Measurements from ENCODE around the gene CWC25.
A peak's percentile ranks its signal among the peaks of the same experiment; 100 is the strongest.

The CWC25 gene

DNA sequence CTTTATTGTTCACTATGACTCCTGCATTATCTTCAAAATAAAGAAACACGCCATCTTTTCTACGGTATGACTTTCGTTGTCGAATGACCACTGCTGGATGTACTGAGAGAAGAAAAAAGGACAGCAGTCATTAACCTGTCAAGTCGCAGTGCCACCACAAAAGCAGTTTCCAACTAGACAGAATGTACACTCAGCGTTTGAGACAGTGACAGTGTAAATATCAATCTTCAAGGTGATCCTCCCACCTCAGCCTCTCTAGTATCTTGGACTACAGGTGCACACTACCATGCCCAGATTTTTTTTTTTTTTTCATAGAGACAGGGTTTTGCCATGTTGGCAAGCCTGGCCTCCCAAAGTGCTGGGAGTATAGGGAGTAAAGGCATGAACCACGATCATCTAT lies 25.3 kb upstream of the CWC25 start:
- WGBS, 2 experiments (ENCODE audit: insufficient coverage in 2 of 2) = 87 to 98% methylated on average over 6 of the region's 7 CpGs
- no peak overlapping the region for H3K27ac ChIP-seq (ENCODE audit: low read depth, low read length, severe bottlenecking)

DNA sequence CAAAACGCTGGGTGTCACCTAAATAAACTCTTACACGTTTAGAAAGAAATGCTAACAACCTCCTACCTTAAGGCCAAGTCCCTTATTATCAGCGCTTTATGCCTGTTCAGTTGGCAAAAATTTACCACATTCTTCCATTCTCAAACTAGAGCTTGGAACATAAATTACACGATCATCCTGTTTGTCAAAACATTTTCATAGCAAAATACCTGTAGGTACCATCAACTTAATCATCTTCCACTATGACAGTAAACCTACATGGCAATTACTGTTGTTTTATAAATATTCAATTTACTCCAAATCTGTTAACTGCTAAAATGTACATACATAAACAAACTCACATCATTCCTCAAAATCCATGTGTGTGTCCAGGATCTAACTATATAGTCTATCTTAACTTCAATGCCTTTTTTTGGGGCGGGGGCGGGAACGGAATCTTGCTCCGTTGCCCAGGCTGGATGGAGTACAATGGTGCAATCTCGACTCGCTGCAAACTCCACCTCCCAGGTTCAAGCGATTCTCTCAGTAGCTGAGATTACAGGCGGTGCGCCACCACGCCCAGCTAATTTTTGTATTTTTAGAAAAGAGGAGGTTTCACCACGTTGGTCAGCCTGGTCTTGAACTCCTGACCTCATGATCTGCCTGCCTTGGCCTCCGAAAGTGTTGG lies 24.0 kb upstream of the CWC25 start:
- Histone ChIP-seq H3K4me1 (ENCODE audit: control insufficient read depth, insufficient read depth, low read length, poor library complexity, severe bottlenecking) (no peaks in the 10 kb centered on the region), H3K27ac (ENCODE audit: low read depth, low read length, severe bottlenecking) (no peak overlapping the region), H3K4me3 (ENCODE audit: extremely low read depth, insufficient read depth, low read length, poor library complexity, severe bottlenecking) (no peak overlapping the region), H3K36me3 (ENCODE audit: control insufficient read depth, insufficient read depth, low read length) (peaks cover 67% of the 10 kb centered on the region), H3K9me3 (ENCODE audit: control insufficient read depth, low read length) (no peaks in the 10 kb centered on the region)
- WGBS, 2 experiments (ENCODE audit: insufficient coverage in 2 of 2) = 99 to 100% methylated on average over 15 to 16 of the region's 16 CpGs

More for the DNA sequence above, 25.3 kb upstream of the CWC25 start:
- no peaks in the 10 kb centered on the region for H3K9me3 ChIP-seq (ENCODE audit: control insufficient read depth, low read length)
- no peaks in the 10 kb centered on the region for H3K4me1 ChIP-seq (ENCODE audit: control insufficient read depth, insufficient read depth, low read length, poor library complexity, severe bottlenecking)
- H3K4me3 ChIP-seq (ENCODE audit: extremely low read depth, insufficient read depth, low read length, poor library complexity, severe bottlenecking) = peak overlapping the region; percentile 74
- peaks cover 67% of the 10 kb centered on the region for H3K36me3 ChIP-seq (ENCODE audit: control insufficient read depth, insufficient read depth, low read length)

DNA sequence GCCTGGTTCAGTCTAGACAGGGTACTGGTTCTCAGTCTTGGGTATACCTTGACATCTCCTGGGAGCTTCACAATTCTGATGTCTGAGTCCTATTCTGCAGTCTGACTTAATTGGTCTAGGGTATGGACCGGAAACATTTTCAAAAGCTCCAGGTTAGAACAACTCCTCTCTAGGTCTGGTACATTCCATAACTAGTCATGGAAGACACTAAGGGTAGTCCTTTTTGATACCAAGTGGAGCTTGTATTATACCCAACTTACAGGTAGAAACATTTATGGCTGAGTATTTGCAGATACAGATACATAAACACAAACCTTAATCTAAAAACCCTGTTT lies 23.4 kb upstream of the CWC25 start:
- Histone ChIP-seq H3K4me3 (ENCODE audit: extremely low read depth, insufficient read depth, low read length, poor library complexity, severe bottlenecking) (no peak overlapping the region), H3K36me3 (ENCODE audit: control insufficient read depth, insufficient read depth, low read length) (peaks cover 67% of the 10 kb centered on the region), H3K9me3 (ENCODE audit: control insufficient read depth, low read length) (no peaks in the 10 kb centered on the region), H3K27ac (ENCODE audit: low read depth, low read length, severe bottlenecking) (no peak overlapping the region), H3K4me1 (ENCODE audit: control insufficient read depth, insufficient read depth, low read length, poor library complexity, severe bottlenecking) (no peaks in the 10 kb centered on the region)
- 100% methylated on average over 1 of the region's 1 CpG for WGBS, 2 experiments (ENCODE audit: insufficient coverage in 2 of 2)

DNA sequence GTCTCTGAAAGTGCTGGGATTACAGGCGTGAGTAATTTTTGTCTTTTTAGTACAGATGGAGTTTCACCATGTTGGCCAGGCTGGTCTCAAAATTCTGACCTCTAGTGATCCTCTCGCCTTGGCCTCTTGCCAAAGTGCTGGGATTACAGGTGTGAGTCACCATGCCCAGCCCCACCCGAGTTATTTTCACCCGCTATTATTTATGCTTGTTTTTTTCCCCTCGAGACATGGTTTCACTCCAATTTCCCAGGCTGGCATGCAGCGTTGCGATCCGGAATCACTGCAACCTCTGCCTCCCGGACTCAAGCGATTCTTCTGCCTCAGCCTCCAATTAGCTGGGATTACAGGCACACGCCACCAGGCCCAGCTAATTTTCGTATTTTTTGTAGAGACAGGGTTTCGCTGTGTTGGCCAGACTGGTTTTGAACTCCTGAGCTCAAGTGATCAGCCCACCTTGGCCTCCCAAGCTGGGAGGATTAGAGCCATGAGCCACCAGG lies 19.2 kb upstream of the CWC25 start:
- Histone ChIP-seq H3K4me3 (ENCODE audit: extremely low read depth, insufficient read depth, low read length, poor library complexity, severe bottlenecking) (no peak overlapping the region), H3K27ac (ENCODE audit: low read depth, low read length, severe bottlenecking) (no peak overlapping the region), H3K36me3 (ENCODE audit: control insufficient read depth, insufficient read depth, low read length) (peaks cover 29% of the 10 kb centered on the region), H3K4me1 (ENCODE audit: control insufficient read depth, insufficient read depth, low read length, poor library complexity, severe bottlenecking) (no peaks in the 10 kb centered on the region), H3K9me3 (ENCODE audit: control insufficient read depth, low read length) (no peaks in the 10 kb centered on the region)
- WGBS, 2 experiments (ENCODE audit: insufficient coverage in 2 of 2) = 86 to 93% methylated on average over 11 to 12 of the region's 13 CpGs

DNA sequence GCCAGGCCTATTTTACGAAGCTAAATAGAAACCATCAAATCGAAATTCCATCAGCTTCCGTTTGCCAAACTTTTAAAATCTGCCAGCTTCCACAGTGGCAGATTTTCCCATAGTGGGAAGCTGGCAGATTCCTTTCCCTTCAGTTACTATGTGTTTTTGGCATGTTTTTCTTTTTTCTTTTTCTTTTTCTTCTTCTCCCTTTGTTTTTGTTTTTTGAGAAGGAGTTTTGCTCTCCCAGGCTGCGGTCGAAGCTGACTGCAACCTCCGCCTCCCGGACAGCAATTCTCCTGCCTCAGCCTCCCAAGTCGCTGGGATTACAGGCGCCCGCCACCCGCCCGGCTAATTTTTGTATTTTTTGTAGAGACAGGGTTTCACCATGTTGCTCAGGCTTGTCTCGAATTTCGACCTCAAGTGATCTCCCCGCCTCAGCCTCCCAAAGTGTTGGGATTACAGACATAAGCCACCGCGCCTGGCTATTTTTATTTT lies 684 bp upstream of the CWC25 start:
- H3K27ac ChIP-seq (ENCODE audit: low read depth, low read length, severe bottlenecking) = peak overlapping the region; percentile 100
- H3K4me3 ChIP-seq (ENCODE audit: extremely low read depth, insufficient read depth, low read length, poor library complexity, severe bottlenecking) = peak overlapping the region; percentile 71
- peaks cover 7% of the 10 kb centered on the region for H3K36me3 ChIP-seq (ENCODE audit: control insufficient read depth, insufficient read depth, low read length)
- H3K4me1 ChIP-seq (ENCODE audit: control insufficient read depth, insufficient read depth, low read length, poor library complexity, severe bottlenecking) = peaks cover 12% of the 10 kb centered on the region
- no peaks in the 10 kb centered on the region for H3K9me3 ChIP-seq (ENCODE audit: control insufficient read depth, low read length)
- 91 to 93% methylated on average over 16 to 17 of the region's 17 CpGs for WGBS, 2 experiments (ENCODE audit: insufficient coverage in 2 of 2)

DNA sequence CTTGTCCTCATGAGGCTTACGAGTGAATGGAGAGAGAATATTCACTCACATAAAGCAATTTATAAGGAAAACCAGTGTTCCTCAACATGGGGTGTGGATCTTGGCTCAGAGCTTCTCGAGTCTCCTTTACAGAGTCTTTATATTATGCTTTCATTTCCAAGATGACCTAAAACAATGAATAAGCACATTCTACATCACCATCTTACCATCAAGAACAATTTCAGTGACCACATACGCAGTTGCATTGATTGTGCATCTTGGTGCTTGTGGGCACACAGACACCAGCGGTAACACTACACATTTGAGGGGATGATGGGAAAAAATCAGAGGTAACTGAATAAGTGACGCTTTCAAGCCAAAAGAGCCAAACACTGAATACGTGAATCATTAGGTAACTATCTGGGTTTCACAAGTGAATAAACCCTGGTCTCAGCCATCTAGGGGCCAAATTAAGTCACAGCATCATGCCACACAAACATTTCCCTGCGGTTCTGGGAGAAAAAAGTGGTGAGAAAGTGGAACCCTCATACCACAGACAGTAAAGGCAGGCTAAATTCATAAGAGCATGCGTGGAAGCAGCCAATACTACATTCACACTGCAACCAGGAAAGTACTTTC lies 9.4 kb downstream of the CWC25 start:
- Histone ChIP-seq H3K4me3 (ENCODE audit: extremely low read depth, insufficient read depth, low read length, poor library complexity, severe bottlenecking) (no peak overlapping the region), H3K36me3 (ENCODE audit: control insufficient read depth, insufficient read depth, low read length) (peaks cover 88% of the 10 kb centered on the region), H3K4me1 (ENCODE audit: control insufficient read depth, insufficient read depth, low read length, poor library complexity, severe bottlenecking) (no peaks in the 10 kb centered on the region), H3K27ac (ENCODE audit: low read depth, low read length, severe bottlenecking) (no peak overlapping the region), H3K9me3 (ENCODE audit: control insufficient read depth, low read length) (no peaks in the 10 kb centered on the region)
- WGBS, 2 experiments (ENCODE audit: insufficient coverage in 2 of 2) = 86 to 95% methylated on average over 5 of the region's 8 CpGs

DNA sequence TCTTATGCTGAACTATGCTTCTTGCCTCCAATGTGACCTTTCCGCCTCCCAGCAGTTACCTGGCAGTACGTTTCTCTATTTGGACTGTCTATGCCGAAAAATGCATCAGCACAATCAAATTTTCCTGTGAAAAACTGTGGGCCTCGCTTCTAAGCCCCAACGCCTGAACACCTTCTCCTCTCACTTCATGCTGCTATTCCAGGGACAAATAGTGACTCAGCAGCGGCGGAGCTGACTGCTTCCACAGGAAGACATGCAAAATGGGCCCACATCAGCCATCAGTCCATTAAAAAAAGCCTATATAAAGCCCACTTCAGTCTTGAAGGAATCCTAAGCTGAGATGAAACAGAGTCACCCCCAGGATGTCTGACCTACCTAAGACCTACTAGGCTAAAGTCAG lies 15.3 kb downstream of the CWC25 start:
- Histone ChIP-seq H3K27ac (ENCODE audit: low read depth, low read length, severe bottlenecking) (no peak overlapping the region), H3K36me3 (ENCODE audit: control insufficient read depth, insufficient read depth, low read length) (peaks cover 92% of the 10 kb centered on the region), H3K4me1 (ENCODE audit: control insufficient read depth, insufficient read depth, low read length, poor library complexity, severe bottlenecking) (no peaks in the 10 kb centered on the region), H3K4me3 (ENCODE audit: extremely low read depth, insufficient read depth, low read length, poor library complexity, severe bottlenecking) (no peak overlapping the region), H3K9me3 (ENCODE audit: control insufficient read depth, low read length) (no peaks in the 10 kb centered on the region)
- WGBS, 2 experiments (ENCODE audit: insufficient coverage in 2 of 2) = 89 to 95% methylated on average over 7 of the region's 7 CpGs

DNA sequence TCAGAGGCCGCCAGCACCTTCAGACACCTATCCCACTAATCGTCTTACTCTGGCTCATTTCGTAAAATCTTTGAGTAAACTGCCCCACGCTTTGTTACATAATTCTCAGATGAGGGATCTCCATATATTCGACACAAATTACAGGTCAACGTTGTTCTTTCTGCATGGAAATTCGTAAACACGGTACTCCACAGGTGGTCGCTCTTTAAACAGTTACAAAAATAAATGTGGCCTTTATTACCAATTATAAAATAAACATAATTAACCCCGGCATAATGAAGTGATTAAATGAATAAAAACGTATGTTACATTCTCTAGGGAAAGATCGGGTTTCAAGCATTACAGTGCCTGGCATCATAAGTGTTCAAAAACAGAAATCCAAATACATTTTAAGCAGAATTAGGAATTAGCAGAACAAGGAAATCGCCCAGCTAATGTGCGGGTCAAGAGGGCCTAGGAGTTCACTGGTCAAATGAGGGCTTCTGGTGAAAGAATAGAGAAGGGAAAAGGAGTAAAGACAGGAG lies 24.8 kb downstream of the CWC25 start:
- 27 to 40% methylated on average over 8 of the region's 14 CpGs for WGBS, 2 experiments (ENCODE audit: insufficient coverage in 2 of 2)
- H3K27ac ChIP-seq (ENCODE audit: low read depth, low read length, severe bottlenecking) = peak overlapping the region; percentile 100
- peaks cover 15% of the 10 kb centered on the region for H3K4me1 ChIP-seq (ENCODE audit: control insufficient read depth, insufficient read depth, low read length, poor library complexity, severe bottlenecking)

DNA sequence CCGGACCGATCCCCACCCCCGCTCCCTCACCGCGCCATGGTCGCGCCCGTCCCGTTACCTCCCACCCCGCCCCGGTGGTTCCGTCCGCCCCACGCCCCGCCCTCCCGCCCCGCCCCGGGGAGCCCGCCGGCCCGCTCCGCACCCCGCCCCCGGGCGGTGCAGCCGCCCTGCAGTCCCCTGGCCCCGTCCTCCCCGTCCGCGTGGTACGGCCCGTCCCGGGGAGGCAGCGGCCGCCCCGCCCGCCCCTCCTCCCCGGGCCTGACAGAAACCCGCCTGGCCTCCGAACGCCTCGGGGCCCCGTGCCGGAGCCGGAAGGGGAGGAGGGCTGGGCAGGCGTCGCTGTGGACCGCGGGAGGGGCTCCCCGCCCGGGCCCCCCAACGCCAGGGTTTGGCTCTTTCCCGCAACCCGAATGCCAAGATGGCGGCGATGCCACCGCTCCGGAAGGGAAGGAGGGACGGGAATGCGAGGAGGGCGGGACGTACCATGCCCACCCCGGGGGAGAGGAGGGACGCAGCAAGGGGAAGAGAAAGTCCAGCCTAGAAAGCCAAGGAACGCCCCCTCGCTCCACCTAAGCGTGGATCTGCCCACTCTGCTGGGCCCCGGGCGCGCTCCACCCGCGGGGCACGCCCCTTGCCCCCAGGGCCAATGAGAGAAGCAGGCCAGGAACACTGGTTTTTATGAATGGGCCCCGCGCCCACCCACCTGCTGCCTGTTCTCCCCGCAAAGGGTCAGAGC lies 25.5 kb downstream of the CWC25 start, which contains the start of gene PIP4K2B:
PIP4K2B (minus strand) TSS at position 56 of the 736 bp plus-strand sequence. CDS start 132 bp downstream, outside the sequence.
- Histone ChIP-seq H3K27ac (ENCODE audit: low read depth, low read length, severe bottlenecking) (peak within 1 kb of the TSS; percentile 100), H3K4me3 (ENCODE audit: extremely low read depth, insufficient read depth, low read length, poor library complexity, severe bottlenecking) (peak within 1 kb of the TSS; percentile 80), H3K9me3 (ENCODE audit: control insufficient read depth, low read length) (no peaks in the 10 kb centered on the region), H3K4me1 (ENCODE audit: control insufficient read depth, insufficient read depth, low read length, poor library complexity, severe bottlenecking) (peaks cover 15% of the 10 kb centered on the region), H3K36me3 (ENCODE audit: control insufficient read depth, insufficient read depth, low read length) (peaks cover 69% of the 10 kb centered on the region)
- WGBS, 2 experiments (ENCODE audit: insufficient coverage in 2 of 2) = 1% methylated on average over 34 to 35 of the region's 76 CpGs

More for the DNA sequence above, 24.8 kb downstream of the CWC25 start:
- Histone ChIP-seq H3K4me3 (ENCODE audit: extremely low read depth, insufficient read depth, low read length, poor library complexity, severe bottlenecking) (peak overlapping the region; percentile 80), H3K36me3 (ENCODE audit: control insufficient read depth, insufficient read depth, low read length) (peaks cover 69% of the 10 kb centered on the region), H3K9me3 (ENCODE audit: control insufficient read depth, low read length) (no peaks in the 10 kb centered on the region)

DNA sequence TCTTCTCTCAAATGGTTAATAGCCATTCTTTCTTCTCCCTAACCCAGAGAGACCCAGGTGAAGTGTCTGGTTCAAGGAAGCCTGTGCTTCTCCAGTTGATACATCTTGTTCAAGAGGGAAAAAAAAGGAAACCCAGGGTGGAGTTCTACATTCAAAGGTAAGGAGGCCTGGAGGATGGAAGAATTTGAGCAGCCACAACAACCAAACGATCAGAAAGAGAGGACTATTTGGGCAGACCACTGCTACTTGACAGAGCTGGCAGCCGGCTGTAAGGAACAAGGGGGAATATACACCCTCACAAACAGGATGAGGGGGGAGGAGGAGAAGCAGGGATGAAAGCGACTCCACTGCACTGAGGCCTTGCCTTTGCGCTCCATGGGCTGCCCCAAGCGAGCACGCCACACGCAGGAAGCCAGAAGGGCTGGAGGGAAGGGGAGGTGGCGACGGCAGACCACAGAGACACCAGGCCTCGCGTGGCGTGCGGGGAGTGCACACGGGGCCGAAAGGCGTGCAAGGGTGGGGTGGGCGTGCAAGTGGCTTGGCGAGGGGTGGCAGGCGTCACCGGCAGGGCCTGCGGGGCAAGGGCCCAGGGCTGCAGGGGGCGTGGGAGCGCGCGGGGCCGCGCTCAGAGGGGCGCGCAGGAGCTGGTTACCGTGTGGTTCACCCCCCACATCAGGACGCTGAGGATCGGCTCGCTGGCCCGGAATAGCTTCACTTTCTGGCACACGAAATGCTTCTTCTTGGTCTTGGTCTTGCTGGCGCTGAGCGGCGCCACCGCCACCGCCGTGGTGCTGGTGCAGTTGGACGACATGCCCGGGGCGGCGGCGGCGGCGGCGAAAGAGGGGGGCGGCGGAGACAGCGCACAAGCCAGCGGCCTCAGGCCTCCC lies 26.3 kb downstream of the CWC25 start:
- Histone ChIP-seq H3K9me3 (ENCODE audit: control insufficient read depth, low read length) (no peaks in the 10 kb centered on the region), H3K4me1 (ENCODE audit: control insufficient read depth, insufficient read depth, low read length, poor library complexity, severe bottlenecking) (peaks cover 15% of the 10 kb centered on the region), H3K4me3 (ENCODE audit: extremely low read depth, insufficient read depth, low read length, poor library complexity, severe bottlenecking) (peak overlapping the region; percentile 80), H3K27ac (ENCODE audit: low read depth, low read length, severe bottlenecking) (peak overlapping the region; percentile 88), H3K36me3 (ENCODE audit: control insufficient read depth, insufficient read depth, low read length) (peaks cover 70% of the 10 kb centered on the region)
- 0 to 1% methylated on average over 35 to 47 of the region's 53 CpGs for WGBS, 2 experiments (ENCODE audit: insufficient coverage in 2 of 2)

Measured in mesodermal cell (in vitro differentiated cells).